Thymus (tissue), 11 donors: Measurements from ENCODE around the gene LIMCH1. TPM values are rescaled to one million over a fixed set of nuclear protein-coding genes. Genes with fewer than 3 reads are reported as not detected.

Experiments
- DNase-seq, 9 donors: peaks; one replicate each; pipeline ENCODE4 v3.0.0-alpha.2; 2013; ENCODE audit warnings: low spot score in 9 of 9, low read depth in 6 of 9, missing footprints in 1 of 9
- H3K27ac ChIP-seq, 2 donors: one replicate each; pipeline ENCODE4 v1.5.1; 2013; ENCODE audit warnings: control low read depth in 1 of 2, low read depth in 1 of 2, low read length in 1 of 2, mild to moderate bottlenecking in 1 of 2, moderate library complexity in 1 of 2
- H3K27me3 ChIP-seq, 2 donors: one replicate each; pipeline ENCODE4 v1.5.1; 2013; ENCODE audit warnings: low read length in 1 of 2; ENCODE audit not compliant: control insufficient read depth in 2 of 2, insufficient read depth in 1 of 2
- H3K36me3 ChIP-seq, 2 donors: one replicate each; pipeline ENCODE4 v1.5.1; 2013; ENCODE audit warnings: low read length in 1 of 2, mild to moderate bottlenecking in 1 of 2, moderate library complexity in 1 of 2; ENCODE audit not compliant: control insufficient read depth in 2 of 2, insufficient read depth in 2 of 2
- H3K4me1 ChIP-seq, 2 donors: one replicate each; pipeline ENCODE4 v1.5.1; 2013; ENCODE audit warnings: low read length in 2 of 2; ENCODE audit not compliant: control insufficient read depth in 2 of 2, insufficient read depth in 2 of 2
- H3K4me3 ChIP-seq, 2 donors: one replicate each; pipeline ENCODE4 v1.5.1; 2013; ENCODE audit warnings: low read length in 2 of 2, control low read depth in 1 of 2, mild to moderate bottlenecking in 1 of 2
- H3K9me3 ChIP-seq, 2 donors: one replicate each; pipeline ENCODE4 v1.5.1; 2013; ENCODE audit warnings: low read length in 1 of 2, mild to moderate bottlenecking in 1 of 2; ENCODE audit not compliant: control insufficient read depth in 2 of 2, insufficient read depth in 1 of 2
- WGBS: extraction: QIAGEN DNeasy Blood & Tissue Kit; methylation state at CpG from one replicate; pipeline ENCODE4 v1.1.7; 2013; 5-methylcytosine and 5-hydroxymethylcytosine counted together
- polyA plus RNA-seq: library from polyadenylated mRNA; stranded (reverse); fragments of 200-250 nt; gene quantifications from one replicate; pipeline ENCODE4 v1.2.3, GENCODE V29; 2013
- total RNA-seq: library from RNA; stranded (reverse); fragments of 120-200 nt; gene quantifications from one replicate; pipeline ENCODE4 v1.2.4, GENCODE V29; 2013
- donor health status: healthy.

The LIMCH1 gene
- total and polyA plus RNA-seq, 2 donors = 5.4 to 13.8 TPM

- Histone ChIP-seq H3K36me3 (no peaks in the 10 kb centered on the region), H3K4me1 (no peaks in the 10 kb centered on the region), H3K4me3 (no peak overlapping the region), H3K27me3 (no peaks in the 10 kb centered on the region), H3K27ac (no peak overlapping the region), H3K9me3 (no peaks in the 10 kb centered on the region)
- no peak for DNase-seq
- 93% methylated on average over 7 of the region's 7 CpGs for WGBS
These were observed 140.3 kb downstream of the LIMCH1 start for GRCh38 chr4:41678086-41678816.

DNA sequence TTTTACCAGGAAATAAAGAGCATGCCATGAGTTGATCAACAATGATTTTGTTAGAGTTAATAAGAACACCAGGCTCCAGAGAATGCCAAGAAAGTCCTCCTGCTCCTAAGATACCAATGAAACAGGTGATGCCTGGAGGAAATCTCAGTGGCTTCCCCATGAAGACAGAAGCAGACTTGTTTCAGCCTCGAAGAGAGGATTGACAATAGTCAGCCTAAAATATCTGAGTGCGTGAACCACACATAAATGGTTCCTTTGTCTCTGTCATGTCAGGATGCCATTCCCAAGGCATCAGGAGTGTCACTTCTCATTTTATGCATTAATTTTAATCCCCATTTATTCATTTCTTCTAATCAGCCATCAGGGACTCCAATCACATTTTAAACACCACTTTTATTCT is 141.0 kb downstream of the LIMCH1 start:
- no peaks in the 10 kb centered on the region for H3K27me3 ChIP-seq
- no peaks in the 10 kb centered on the region for H3K4me1 ChIP-seq
- no peak overlapping the region for H3K4me3 ChIP-seq
- H3K9me3 ChIP-seq = no peaks in the 10 kb centered on the region
- 91% methylated on average over 2 of the region's 2 CpGs for WGBS
- no peak for DNase-seq
- H3K36me3 ChIP-seq = no peaks in the 10 kb centered on the region
- no peak overlapping the region for H3K27ac ChIP-seq

DNA sequence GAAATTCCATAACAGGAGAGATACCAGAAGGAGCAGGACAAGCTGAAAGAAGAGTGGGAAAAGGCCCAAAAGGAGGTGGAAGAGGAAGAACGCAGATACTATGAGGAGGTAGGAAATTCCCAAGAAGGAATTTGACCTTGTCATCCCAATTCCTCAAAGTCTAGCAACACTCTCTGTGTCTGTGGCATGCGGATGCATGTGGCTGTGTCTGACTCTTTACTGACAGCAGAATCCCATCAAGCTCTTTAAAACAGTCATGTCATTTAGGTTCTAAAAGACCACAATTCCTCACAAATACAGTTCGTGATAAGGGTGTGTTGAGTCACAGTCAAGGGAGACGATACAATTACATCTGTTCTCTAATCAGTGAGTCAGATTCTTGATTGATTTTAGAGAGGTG is 142.0 kb downstream of the LIMCH1 start:
- H3K4me3 ChIP-seq = no peak overlapping the region
- H3K36me3 ChIP-seq = no peaks in the 10 kb centered on the region
- H3K4me1 ChIP-seq = no peaks in the 10 kb centered on the region
- no peak overlapping the region for H3K27ac ChIP-seq
- no peaks in the 10 kb centered on the region for H3K27me3 ChIP-seq
- 94% methylated on average over 4 of the region's 4 CpGs for WGBS
- DNase-seq = no peak
- no peaks in the 10 kb centered on the region for H3K9me3 ChIP-seq

- Histone ChIP-seq H3K4me3 (no peak overlapping the region), H3K27ac (no peak overlapping the region), H3K4me1 (no peaks in the 10 kb centered on the region), H3K9me3 (no peaks in the 10 kb centered on the region), H3K36me3 (no peaks in the 10 kb centered on the region), H3K27me3 (no peaks in the 10 kb centered on the region)
- 96% methylated on average over 2 of the region's 2 CpGs for WGBS
- DNase-seq = no peak
These were observed 143.1 kb downstream of the LIMCH1 start for GRCh38 chr4:41681054-41681453.

DNA sequence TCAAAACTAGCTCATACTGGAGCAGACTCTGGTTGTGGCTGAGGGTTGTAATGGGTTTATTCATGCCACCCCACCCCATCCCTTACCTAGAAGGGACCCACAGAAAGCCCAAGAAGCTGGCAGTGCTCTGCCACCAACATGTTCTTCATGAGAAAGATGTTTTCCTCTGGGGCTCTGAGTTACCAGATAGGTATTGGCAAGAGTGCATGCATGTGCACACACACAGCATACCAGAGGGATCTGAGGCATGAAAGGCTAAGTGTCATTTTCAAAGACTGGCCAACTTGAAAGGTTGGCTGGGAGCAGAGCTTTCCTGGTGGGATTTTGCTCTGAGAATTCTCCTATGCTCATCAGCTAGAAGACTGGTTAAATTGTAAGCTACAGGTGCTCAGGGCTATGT is 145.4 kb downstream of the LIMCH1 start:
- H3K27me3 ChIP-seq = no peaks in the 10 kb centered on the region
- H3K27ac ChIP-seq = no peak overlapping the region
- H3K4me3 ChIP-seq = no peak overlapping the region
- no peaks in the 10 kb centered on the region for H3K9me3 ChIP-seq
- no peaks in the 10 kb centered on the region for H3K4me1 ChIP-seq
- H3K36me3 ChIP-seq = no peaks in the 10 kb centered on the region
- DNase-seq = no peak

GRCh38 chr4:41686893-41687292 is 148.9 kb downstream of the LIMCH1 start:
- WGBS = 85% methylated on average over 8 of the region's 8 CpGs
- H3K4me3 ChIP-seq = no peak overlapping the region
- DNase-seq = no peak
- H3K27me3 ChIP-seq = no peaks in the 10 kb centered on the region
- no peak overlapping the region for H3K27ac ChIP-seq
- H3K9me3 ChIP-seq = no peaks in the 10 kb centered on the region
- no peaks in the 10 kb centered on the region for H3K4me1 ChIP-seq
- H3K36me3 ChIP-seq = no peaks in the 10 kb centered on the region

- no peaks in the 10 kb centered on the region for H3K9me3 ChIP-seq
- H3K36me3 ChIP-seq = no peaks in the 10 kb centered on the region
- DNase-seq = no peak
- H3K27me3 ChIP-seq = no peaks in the 10 kb centered on the region
- 94% methylated on average over 5 of the region's 5 CpGs for WGBS
- H3K27ac ChIP-seq = no peak overlapping the region
- H3K4me3 ChIP-seq = no peak overlapping the region
- no peaks in the 10 kb centered on the region for H3K4me1 ChIP-seq
These were observed 150.0 kb downstream of the LIMCH1 start for GRCh38 chr4:41687971-41688370.

DNA sequence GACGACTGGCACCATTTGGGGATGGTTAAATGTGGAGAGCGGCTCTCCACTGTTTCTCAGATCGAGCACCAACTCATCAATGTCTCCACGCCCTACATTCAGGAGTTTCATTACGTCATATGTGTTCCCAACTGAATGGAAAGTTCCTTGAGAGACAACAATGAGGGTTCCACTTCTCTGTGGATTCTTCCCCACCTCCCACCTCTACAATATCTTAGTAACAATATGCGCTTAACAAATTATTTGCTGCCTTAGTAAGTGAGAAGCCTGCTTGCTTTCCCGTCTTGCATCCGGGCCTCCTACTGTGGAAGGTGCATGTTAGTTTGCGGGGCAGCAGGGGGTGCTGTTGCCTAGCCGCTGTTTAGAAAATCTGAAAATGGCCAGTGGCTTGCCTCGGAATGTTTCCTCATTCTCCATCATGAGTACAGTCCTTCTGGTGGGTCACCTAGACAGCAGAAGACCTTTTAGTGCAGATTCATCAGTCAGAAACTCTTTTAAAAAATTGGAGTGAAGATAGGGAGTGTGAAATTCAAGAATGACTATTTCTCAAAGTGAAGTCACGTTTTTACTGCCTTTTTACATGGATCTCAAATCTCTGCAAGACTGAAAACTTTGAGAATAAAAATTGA is 154.9 kb downstream of the LIMCH1 start:
- H3K36me3 ChIP-seq = no peaks in the 10 kb centered on the region
- 65% methylated on average over 12 of the region's 12 CpGs for WGBS
- peak in 5 of 9 donors; percentile 2 to 20 (median 8) for DNase-seq

GRCh38 chr4:41693629-41694028 is 155.7 kb downstream of the LIMCH1 start:
- H3K9me3 ChIP-seq = no peaks in the 10 kb centered on the region
- no peaks in the 10 kb centered on the region for H3K36me3 ChIP-seq
- no peaks in the 10 kb centered on the region for H3K27me3 ChIP-seq
- 60% methylated on average over 2 of the region's 2 CpGs for WGBS
- H3K4me1 ChIP-seq = no peaks in the 10 kb centered on the region
- H3K27ac ChIP-seq = no peak overlapping the region
- H3K4me3 ChIP-seq = no peak overlapping the region
- peak in 1 of 9 donors; percentile 9 for DNase-seq

More for the DNA sequence above, 154.9 kb downstream of the LIMCH1 start:
- H3K4me3 ChIP-seq = no peak overlapping the region
- H3K27me3 ChIP-seq = no peaks in the 10 kb centered on the region
- no peaks in the 10 kb centered on the region for H3K9me3 ChIP-seq
- H3K27ac ChIP-seq = no peak overlapping the region
- H3K4me1 ChIP-seq = no peaks in the 10 kb centered on the region
